Naive thymus-derived CD8-positive, alpha-beta T cell (primary cell): ENCODE data around the gene RAB21. TPM values are rescaled to one million over a fixed set of nuclear protein-coding genes. Genes with fewer than 3 reads are reported as not detected.

Experiments used
- polyA plus RNA-seq, 3 donors: library from polyadenylated mRNA; unstranded; fragments of 300-500 nt; fragmentation: Illumina TruSeq; gene quantifications; one replicate each; pipeline ENCODE4 v1.2.3, GENCODE V29; 2021
- total RNA-seq, 8 experiments: library from RNA in 2 of 8; stranded (reverse) in 2 of 8; gene quantifications; one replicate each; pipeline ENCODE4 v1.2.3 and lab custom pipeline; 2021 to 2026

Gene RAB21
- total and polyA plus RNA-seq, 5 experiments from 2014 or later: 22.3 to 88.5 (median 41.0) TPM

Other genes with a start within 250 kb of the RAB21 start
- gene ZFC3H1, start 91.0 kb upstream of the RAB21 start, total RNA-seq: 100 to 1,000 TPM; 117 to 118 TPM
- 10 to 100 TPM; 19.1 to 28.5 (median 21.3) TPM for gene ZFC3H1, start 91.0 kb upstream of the RAB21 start, polyA plus RNA-seq
- 10 to 100 TPM; 14.3 to 15.8 TPM for gene THAP2, start 90.6 kb upstream of the RAB21 start, total RNA-seq
- gene THAP2, start 90.6 kb upstream of the RAB21 start, polyA plus RNA-seq: 10 to 100 TPM in 1 of 3 donors, 1 to 10 TPM in 2; 9.6 to 11.6 (median 9.7) TPM
- gene TMEM19, start 68.8 kb upstream of the RAB21 start, total RNA-seq: 10 to 100 TPM; 22.0 to 30.5 TPM
- gene TMEM19, start 68.8 kb upstream of the RAB21 start, polyA plus RNA-seq: 10 to 100 TPM; 40.1 to 53.8 (median 43.5) TPM
- 100 to 1,000 TPM; 105 to 108 TPM for gene TBC1D15, start 84.9 kb downstream of the RAB21 start, total RNA-seq
- 10 to 100 TPM; 37.4 to 41.0 (median 40.7) TPM for gene TBC1D15, start 84.9 kb downstream of the RAB21 start, polyA plus RNA-seq
- gene TPH2, start 184.0 kb downstream of the RAB21 start, total RNA-seq: not detected
- gene TPH2, start 184.0 kb downstream of the RAB21 start, polyA plus RNA-seq: not detected